K562 (cell line): ENCODE measurements around the gene HFE. TPM values are rescaled to one million over a fixed set of nuclear protein-coding genes. Genes with fewer than 3 reads are reported as not detected.

ENCODE experiments used
- BDP1 ChIP-seq: IDR thresholded peaks from 3 replicates; pipeline ENCODE4 v1.6.1; 2011; ENCODE audit not compliant: insufficient read length, insufficient read depth
- CREB3L1 ChIP-seq: fragments of 450-650 bp; IDR thresholded peaks from 2 replicates; pipeline ENCODE4 v1.6.1; 2014; ENCODE audit warnings: low read depth, mild to moderate bottlenecking, moderate library complexity, borderline replicate concordance
- FOS ChIP-seq: IDR thresholded peaks from 3 replicates; pipeline ENCODE4 v1.6.1; 2011; ENCODE audit not compliant: insufficient read length; ENCODE audit errors: extremely low read depth
- ILK ChIP-seq: fragments of 450-650 bp; IDR thresholded peaks from 2 replicates; pipeline ENCODE4 v1.6.1; 2016; ENCODE audit warnings: missing genetic modification characterization, low read depth, mild to moderate bottlenecking, missing compliant biosample characterization, moderate library complexity, borderline replicate concordance
- KLF1 ChIP-seq: fragments of 450-650 bp; IDR thresholded peaks from 2 replicates; pipeline ENCODE4 v1.6.1; 2016; ENCODE audit warnings: missing genetic modification characterization, missing compliant biosample characterization
- PRPF4 ChIP-seq: fragments of 200-400 bp; formaldehyde crosslinking; IDR thresholded peaks from one replicate; pipeline ENCODE4 v1.6.1; 2017; ENCODE audit warnings: low read length, low read depth, mild to moderate bottlenecking; ENCODE audit not compliant: insufficient read depth, poor library complexity, severe bottlenecking
- ZBTB5 ChIP-seq: fragments of 450-650 bp; IDR thresholded peaks from 2 replicates; pipeline ENCODE4 v1.6.1; 2017; ENCODE audit warnings: antibody characterized with exemption
- ZFP91 ChIP-seq: sonication (generic); formaldehyde crosslinking; IDR thresholded peaks from 2 replicates; pipeline ENCODE4 v1.8.0; 2022; ENCODE audit warnings: mild to moderate bottlenecking, missing genetic modification reagents
- ZNF347 ChIP-seq: fragments of 450-650 bp; formaldehyde crosslinking; IDR thresholded peaks from 2 replicates; pipeline ENCODE4 v1.4.0; 2020; ENCODE audit warnings: low read depth, mild to moderate bottlenecking, moderate library complexity
- ZNF395 ChIP-seq: fragments of 200-800 bp; sonication (Bioruptor generic); IDR thresholded peaks from 2 replicates; pipeline ENCODE4 v1.6.1; 2017; ENCODE audit warnings: missing genetic modification characterization, missing compliant biosample characterization
- ZNF639 ChIP-seq, 2 experiments: fragments of 200-800 bp in 1 of 2; sonication (Bioruptor generic) in 1 of 2; sonication (generic) in 1 of 2; formaldehyde crosslinking in 1 of 2; IDR thresholded peaks in 1 of 2; conservative IDR thresholded peaks in 1 of 2; 2 replicates each; pipeline versions ENCODE4 v1.5.0 to v1.6.1; 2016 to 2020; ENCODE audit warnings: missing compliant biosample characterization in 1 of 2, missing genetic modification characterization in 1 of 2, missing genetic modification reagents in 1 of 2
- ZNF740 ChIP-seq, 3 experiments: fragments of 200-800 bp in 1 of 3; sonication (Bioruptor generic) in 1 of 3; sonication (generic) in 1 of 3; formaldehyde crosslinking in 1 of 3; IDR thresholded peaks; 2 replicates each; pipeline versions ENCODE4 v1.6.1 to v1.8.0; 2016 to 2022; ENCODE audit warnings: mild to moderate bottlenecking in 2 of 3, missing compliant biosample characterization in 2 of 3, missing genetic modification characterization in 2 of 3, missing genetic modification reagents in 1 of 3
- polyA plus RNA-seq, 8 experiments: library from polyadenylated mRNA; depleted of rRNA in 4 of 8; stranded (reverse) in 5 of 8; unstranded in 3 of 8; fragments of >200 nt; fragmentation: Nextera tagmentation in 2 of 8; fragmentation: Illumina TruSeq in 1 of 8; extraction: Ambion mirVana in 2 of 8; extraction: Trizol in 1 of 8; gene quantifications; 2 replicates each; pipeline versions ENCODE4 v1.2.1 to v1.2.3, GENCODE V29; 2011 to 2014; ENCODE audit warnings: inconsistent platforms in 1 of 8, missing spikeins in 1 of 8
- total RNA-seq, 7 experiments: library from RNA; depleted of rRNA in 6 of 7; stranded (reverse); fragments of >200 nt in 6 of 7; fragmentation: Illumina TruSeq in 2 of 7; extraction: Trizol in 2 of 7; gene quantifications; 2 replicates each; pipeline versions ENCODE4 v1.2.1 to v1.2.3, GENCODE V29; 2011 to 2021; ENCODE audit warnings: low replicate concordance in 1 of 7

The HFE gene
- total and polyA plus RNA-seq, 9 of the 15 experiments (the other 6 are each of a cell fraction or from before 2014, with no cell fraction given), result 0.14 to 1.2 (median 0.76) TPM

GRCh38 chr6:26055719-26056582 lies 31.3 kb upstream of the HFE start (continued):
- TF ChIP-seq CREB3L1 (peak; percentile 30; the same call in 1 of the 2 replicates), ZNF395 (CRISPR knock-in tag) (0 out of 2 replicates have a peak, but pooled peaks have one; percentile 15), ZNF639 (CRISPR knock-in tag; conservative IDR thresholded peaks at IDR 0.05 in 1 of 2, IDR thresholded peaks at IDR 0.05 in 1 of 2) (no peak), ILK (tag) (no peak), ZNF740 (CRISPR knock-in tag; IDR thresholded peaks at IDR 0.05) (peak; percentile 22; the same call in 1 of the 2 replicates), ZNF740 (tag; IDR thresholded peaks at IDR 0.05) (no peak), BDP1 (no peak), ZNF347 (CRISPR knock-in tag) (no peak), ZBTB5 (peak; percentile 12; the same call in 1 of the 2 replicates), ZFP91 (CRISPR knock-in tag) (peak; percentile 52; the same call in 1 of the 2 replicates), PRPF4 (peak; percentile 99), FOS (peak; percentile 51), KLF1 (tag) (no peak)
